Hematopoietic multipotent progenitor cell treated with erythropoietin and hydrocortisone succinate and interleukin-3 and kit ligand, for 15 days (in vitro differentiated cells): Measurements from ENCODE around the gene PNPLA2.

Experiments used
- DNase-seq: peaks from one replicate; pipeline ENCODE4 v3.0.0-alpha.2; 2015; ENCODE audit warnings: low spot score

Gene PNPLA2

GRCh38 chr11:844693-845644 lies 26.3 kb downstream of the PNPLA2 start:
- peak; percentile 54 for DNase-seq

GRCh38 chr11:845872-846495 lies 27.3 kb downstream of the PNPLA2 start:
- DNase-seq, result peak; percentile 48

- no peak for DNase-seq
Observed at GRCh38 chr11:846496-847098, 27.9 kb downstream of the PNPLA2 start.

- no peak for DNase-seq
Observed at GRCh38 chr11:847876-848275, 29.2 kb downstream of the PNPLA2 start.

GRCh38 chr11:848380-848931 lies 29.7 kb downstream of the PNPLA2 start:
- peak; percentile 69 for DNase-seq

GRCh38 chr11:849104-849824 lies 30.6 kb downstream of the PNPLA2 start:
- no peak for DNase-seq

GRCh38 chr11:849951-850774 lies 31.4 kb downstream of the PNPLA2 start:
- DNase-seq, result no peak

- DNase-seq, result peak; percentile 37
Observed at GRCh38 chr11:850775-851763, 32.4 kb downstream of the PNPLA2 start.

- no peak for DNase-seq
Observed at GRCh38 chr11:852762-853161, 34.0 kb downstream of the PNPLA2 start.

GRCh38 chr11:853682-854448 lies 35.2 kb downstream of the PNPLA2 start:
- DNase-seq, result no peak

GRCh38 chr11:854601-855329 lies 36.1 kb downstream of the PNPLA2 start:
- no peak for DNase-seq

GRCh38 chr11:855330-855674 lies 36.6 kb downstream of the PNPLA2 start:
- DNase-seq, result no peak

GRCh38 chr11:855796-856195 lies 37.1 kb downstream of the PNPLA2 start:
- no peak for DNase-seq

GRCh38 chr11:856397-856796 lies 37.7 kb downstream of the PNPLA2 start:
- no peak for DNase-seq

- DNase-seq, result no peak
Observed at GRCh38 chr11:858053-858761, 39.5 kb downstream of the PNPLA2 start.

GRCh38 chr11:858762-859339 lies 40.1 kb downstream of the PNPLA2 start:
- no peak for DNase-seq

- DNase-seq, result peak; percentile 88
Observed at GRCh38 chr11:859394-860131, 40.8 kb downstream of the PNPLA2 start.
